HepG2 (cell line): ENCODE measurements around the gene TNFSF13. TPM values are rescaled to one million over a fixed set of nuclear protein-coding genes. Genes with fewer than 3 reads are reported as not detected.

ENCODE experiments used
- ARHGAP35 ChIP-seq: sonication (generic); formaldehyde crosslinking; IDR thresholded peaks from 2 replicates; pipeline ENCODE4 v1.9.0; 2022; ENCODE audit warnings: mild to moderate bottlenecking, inconsistent platforms, moderate library complexity, missing genetic modification reagents, borderline replicate concordance
- BORCS8-MEF2B ChIP-seq: sonication (generic); formaldehyde crosslinking; IDR thresholded peaks from 2 replicates; pipeline ENCODE4 v1.8.0; 2022; ENCODE audit warnings: mild to moderate bottlenecking, missing genetic modification reagents
- CHD2 ChIP-seq: IDR thresholded peaks from 2 replicates; pipeline ENCODE4 v1.6.1; 2011; ENCODE audit warnings: low read depth, low read length, improper control_type of control experiment
- HNRNPH1 ChIP-seq: fragments of 200-400 bp; formaldehyde crosslinking; optimal IDR thresholded peaks from 2 replicates; pipeline ENCODE3; 2017; ENCODE audit warnings: mild to moderate bottlenecking, low read depth, low read length
- KLF13 ChIP-seq: sonication (generic); formaldehyde crosslinking; IDR thresholded peaks from 2 replicates; pipeline ENCODE4 v1.4.0; 2020; ENCODE audit warnings: mild to moderate bottlenecking, missing genetic modification reagents
- MAZ ChIP-seq, 2 experiments: sonication (generic) in 1 of 2; formaldehyde crosslinking in 1 of 2; IDR thresholded peaks; 2 replicates each; pipeline versions ENCODE4 v1.5.0 to v1.6.1; 2012 to 2020; ENCODE audit warnings: low read depth in 2 of 2, mild to moderate bottlenecking in 2 of 2, borderline replicate concordance in 1 of 2, improper control_type of control experiment in 1 of 2, low read length in 1 of 2, missing genetic modification reagents in 1 of 2, moderate library complexity in 1 of 2
- MBD4 ChIP-seq: IDR thresholded peaks from 2 replicates; pipeline ENCODE4 v1.6.1; 2012; ENCODE audit warnings: low read length, inconsistent platforms, borderline replicate concordance
- MBNL3 ChIP-seq: fragments of 250-450 bp; sonication (Bioruptor Pico); conservative IDR thresholded peaks from 2 replicates; pipeline ENCODE4 v1.8.0; 2022; ENCODE audit warnings: mild to moderate bottlenecking, inconsistent platforms
- PLRG1 ChIP-seq: fragments of 450-650 bp; conservative IDR thresholded peaks from 2 replicates; pipeline ENCODE4 v1.6.1; 2016
- POGK ChIP-seq: sonication (generic); formaldehyde crosslinking; conservative IDR thresholded peaks from 2 replicates; pipeline ENCODE4 v1.8.0; 2022; ENCODE audit warnings: mild to moderate bottlenecking, moderate library complexity, missing genetic modification reagents
- RBAK ChIP-seq: sonication (generic); formaldehyde crosslinking; IDR thresholded peaks from 2 replicates; pipeline ENCODE4 v1.5.1; 2020; ENCODE audit warnings: mild to moderate bottlenecking, missing genetic modification reagents
- REL ChIP-seq: sonication (generic); formaldehyde crosslinking; conservative IDR thresholded peaks from 2 replicates; pipeline ENCODE4 v1.8.0; 2022; ENCODE audit warnings: mild to moderate bottlenecking, missing genetic modification reagents, moderate library complexity
- SP1 ChIP-seq, 2 experiments: fragments of 450-650 bp in 1 of 2; sonication (generic) in 1 of 2; formaldehyde crosslinking in 1 of 2; IDR thresholded peaks; 2 replicates each; pipeline versions ENCODE4 v1.4.0 to v1.6.1; 2016 to 2020; ENCODE audit warnings: missing genetic modification reagents in 1 of 2
- TGIF2 ChIP-seq: IDR thresholded peaks from 2 replicates; pipeline ENCODE4 v1.6.1; 2016; ENCODE audit warnings: control low read depth, missing compliant biosample characterization
- THYN1 ChIP-seq: sonication (generic); formaldehyde crosslinking; IDR thresholded peaks from 2 replicates; pipeline ENCODE4 v1.8.1; 2023; ENCODE audit warnings: low read depth, mild to moderate bottlenecking, moderate library complexity, missing genetic modification reagents, borderline replicate concordance
- YY1 ChIP-seq: IDR thresholded peaks from 2 replicates; pipeline ENCODE4 v1.6.1; 2011; ENCODE audit warnings: low read length, low read depth, moderate library complexity, mild to moderate bottlenecking; ENCODE audit not compliant: insufficient read depth, insufficient replicate concordance
- ZBTB4 ChIP-seq: sonication (generic); formaldehyde crosslinking; IDR thresholded peaks from 2 replicates; pipeline ENCODE4 v1.4.0; 2020; ENCODE audit warnings: missing genetic modification reagents, mild to moderate bottlenecking, borderline replicate concordance
- ZNF292 ChIP-seq: sonication (generic); formaldehyde crosslinking; IDR thresholded peaks from 2 replicates; pipeline ENCODE4 v1.8.1; 2022; ENCODE audit warnings: mild to moderate bottlenecking, low read depth, missing genetic modification reagents, borderline replicate concordance
- ZNF362 ChIP-seq: sonication (generic); formaldehyde crosslinking; IDR thresholded peaks from 2 replicates; pipeline ENCODE4 v1.4.0; 2020; ENCODE audit warnings: missing genetic modification reagents, mild to moderate bottlenecking, borderline replicate concordance
- ZNF563 ChIP-seq: sonication (generic); formaldehyde crosslinking; IDR thresholded peaks from 2 replicates; pipeline ENCODE4 v1.8.0; 2022; ENCODE audit warnings: mild to moderate bottlenecking, moderate library complexity, missing genetic modification reagents
- ZNF670 ChIP-seq: sonication (generic); formaldehyde crosslinking; IDR thresholded peaks from 2 replicates; pipeline ENCODE4 v1.8.0; 2022; ENCODE audit warnings: mild to moderate bottlenecking, missing genetic modification reagents, borderline replicate concordance
- ZNF883 ChIP-seq: sonication (generic); formaldehyde crosslinking; IDR thresholded peaks from 2 replicates; pipeline ENCODE4 v1.5.1; 2020; ENCODE audit warnings: mild to moderate bottlenecking, missing genetic modification reagents; ENCODE audit errors: not compliant biosample characterization
- polyA plus RNA-seq, 8 experiments: library from polyadenylated mRNA; depleted of rRNA in 3 of 8; stranded (reverse) in 7 of 8; unstranded in 1 of 8; fragments of >200 nt; fragmentation: Illumina TruSeq in 4 of 8; extraction: Trizol in 4 of 8; gene quantifications; 2 replicates each; pipeline versions ENCODE4 v1.2.1 to v1.2.3, GENCODE V29; 2011 to 2016; ENCODE audit warnings: low read depth in 4 of 8, missing spikeins in 1 of 8, mixed read lengths in 1 of 8; ENCODE audit not compliant: insufficient read depth in 1 of 8
- total RNA-seq, 5 experiments: library from RNA; depleted of rRNA; stranded (reverse); fragments of >200 nt; fragmentation: Illumina TruSeq; extraction: Trizol; gene quantifications; 2 replicates each; pipeline ENCODE4 v1.2.3, GENCODE V29; 2016; ENCODE audit warnings: low read depth in 1 of 5

The TNFSF13 gene
- total and polyA plus RNA-seq, 2 of the 13 experiments (the other 11 are each of a cell fraction or from before 2014, with no cell fraction given): 2.5 to 3.3 TPM

GRCh38 chr17:7579001-7579833 lies 20.7 kb downstream of the TNFSF13 start, which contains the start of gene CD68 (continued):
- TF ChIP-seq ARHGAP35 (CRISPR knock-in tag) (no peak; the same call in 1 of the 2 replicates), PLRG1 (no peak), ZNF670 (CRISPR knock-in tag) (peak; percentile 81; the same call in 1 of the 2 replicates), POGK (0 out of 2 replicates have a peak, but pooled peaks have one; percentile 0), YY1 (peak; percentile 62), ZNF883 (CRISPR knock-in tag) (peak; percentile 76), THYN1 (CRISPR knock-in tag) (no peak), MAZ (IDR thresholded peaks at IDR 0.05; ENCODE audit: borderline replicate concordance, low read depth, low read length) (no peak), MAZ (CRISPR knock-in tag; IDR thresholded peaks at IDR 0.05; ENCODE audit: low read depth) (peak; percentile 57), REL (CRISPR knock-in tag) (0 out of 2 replicates have a peak, but pooled peaks have one; percentile 41), ZNF292 (CRISPR knock-in tag) (peak; percentile 18; the same call in 1 of the 2 replicates), TGIF2 (CRISPR knock-in tag) (peak; percentile 94), RBAK (no peak), CHD2 (peak; percentile 66), HNRNPH1 (peak; percentile 71), ZNF362 (no peak; the same call in 1 of the 2 replicates), KLF13 (CRISPR knock-in tag) (no peak), ZNF563 (CRISPR knock-in tag) (no peak), MBNL3 (CRISPR knock-in tag) (no peak), ZBTB4 (CRISPR knock-in tag) (0 out of 2 replicates have a peak, but pooled peaks have one; percentile 26), MBD4 (no peak; the same call in 1 of the 2 replicates), BORCS8-MEF2B (CRISPR knock-in tag) (peak; percentile 51; the same call in 1 of the 2 replicates), SP1 (IDR thresholded peaks at IDR 0.05) (no peak), SP1 (CRISPR knock-in tag; IDR thresholded peaks at IDR 0.05) (no peak; the same call in 1 of the 2 replicates)
